Measurements from ENCODE around the gene DOP1B. TPM values are rescaled to one million over a fixed set of nuclear protein-coding genes. Genes with fewer than 3 reads are reported as not detected.

DOP1B gene
- 1.8 TPM for polyA plus RNA-seq (2013, experiment 1 of 2)
- polyA plus RNA-seq (2013, experiment 2 of 2) = 1.8 TPM

GRCh38 chr21:36156815-36157670 is at the start of gene DOP1B:
Gene DOP1B (plus strand): TSS chr21:36156824. CDS start chr21:36164734, 7,910 bp downstream.
- peak within 1 kb of the TSS; percentile 79 for H2BK15ac ChIP-seq (ENCODE audit: low read depth, poor library complexity, severe bottlenecking)
- H3K14ac ChIP-seq (ENCODE audit: low read length in 2 of 2) = peak within 1 kb of the TSS in 1 of 2 experiments; percentile 93
- H3K27ac ChIP-seq (ENCODE audit: low read length, poor library complexity, severe bottlenecking) = no peak within 1 kb of the TSS
- peak within 1 kb of the TSS; percentile 99 for H3K4me2 ChIP-seq (ENCODE audit: low read length, poor library complexity, severe bottlenecking)
- no peak for DNase-seq
- peaks cover 15% of the 10 kb centered on the region for H3K79me1 ChIP-seq (replicated peaks; ENCODE audit: low read length, poor library complexity, severe bottlenecking)
- peak within 1 kb of the TSS in 1 of 2 experiments; percentile 89 for H2BK12ac ChIP-seq (ENCODE audit: low read length in 2 of 2)
- peak within 1 kb of the TSS; percentile 67 for H2BK120ac ChIP-seq (ENCODE audit: low read depth, low read length)
- peak within 1 kb of the TSS; percentile 91 for H3K9ac ChIP-seq (ENCODE audit: low read length)
- peak within 1 kb of the TSS; percentile 46 to 66 for H3K4ac ChIP-seq (ENCODE audit: low read depth in 1 of 2, low read length in 2 of 2)
- H3K18ac ChIP-seq (ENCODE audit: low read depth in 1 of 2, low read length in 2 of 2) = peak within 1 kb of the TSS; percentile 65 to 80
- no peaks in the 10 kb centered on the region for H3K9me3 ChIP-seq (ENCODE audit: control insufficient read depth, low read length)
- H2AK5ac ChIP-seq (ENCODE audit: low read length, severe bottlenecking) = no peak within 1 kb of the TSS
- WGBS = under 1% methylated on average over 70 of the region's 83 CpGs
- peak within 1 kb of the TSS; percentile 97 for H2AFZ ChIP-seq (ENCODE audit: low read depth, low read length)
- H4K8ac ChIP-seq (ENCODE audit: low read length) = peak within 1 kb of the TSS; percentile 92
- peaks cover 0 to 7% of the 10 kb centered on the region in 2 experiments for H3K36me3 ChIP-seq (ENCODE audit: control insufficient read depth in 1 of 2, insufficient read depth in 2 of 2, low read depth in 1 of 2, low read length in 2 of 2)
- H4K91ac ChIP-seq (ENCODE audit: low read length) = peak within 1 kb of the TSS; percentile 84
- no peaks in the 10 kb centered on the region for H3K27me3 ChIP-seq (ENCODE audit: control insufficient read depth in 1 of 2, insufficient read depth in 1 of 2, low read length in 2 of 2)
- H3K23ac ChIP-seq (ENCODE audit: low read length in 2 of 2) = peak within 1 kb of the TSS in 1 of 2 experiments; percentile 77
- H2BK5ac ChIP-seq (ENCODE audit: low read depth, low read length, poor library complexity, severe bottlenecking) = no peak within 1 kb of the TSS
- H3K4me3 ChIP-seq (ENCODE audit: insufficient read depth in 1 of 2, low read depth in 1 of 2, low read length in 2 of 2) = peak within 1 kb of the TSS; percentile 94 to 96
- peaks cover 15% of the 10 kb centered on the region for H3K4me1 ChIP-seq (ENCODE audit: control insufficient read depth, insufficient read depth, low read depth, low read length)

- Histone ChIP-seq H2BK15ac (ENCODE audit: low read depth, poor library complexity, severe bottlenecking) (no peak overlapping the region), H3K4me2 (ENCODE audit: low read length, poor library complexity, severe bottlenecking) (no peak overlapping the region), H3K4me3 (ENCODE audit: insufficient read depth in 1 of 2, low read depth in 1 of 2, low read length in 2 of 2) (no peak overlapping the region), H4K91ac (ENCODE audit: low read length) (no peak overlapping the region), H2AFZ (ENCODE audit: low read depth, low read length) (no peak overlapping the region), H3K23ac (ENCODE audit: low read length in 2 of 2) (no peak overlapping the region), H2BK5ac (ENCODE audit: low read depth, low read length, poor library complexity, severe bottlenecking) (no peak overlapping the region), H3K14ac (ENCODE audit: low read length in 2 of 2) (no peak overlapping the region), H3K4ac (ENCODE audit: low read depth in 1 of 2, low read length in 2 of 2) (no peak overlapping the region), H3K36me3 (ENCODE audit: control insufficient read depth in 1 of 2, insufficient read depth in 2 of 2, low read depth in 1 of 2, low read length in 2 of 2) (no peaks in the 10 kb centered on the region), H3K79me1 (replicated peaks; ENCODE audit: low read length, poor library complexity, severe bottlenecking) (no peaks in the 10 kb centered on the region), H3K4me1 (ENCODE audit: control insufficient read depth, insufficient read depth, low read depth, low read length) (peaks cover 5% of the 10 kb centered on the region), H3K27ac (ENCODE audit: low read length, poor library complexity, severe bottlenecking) (no peak overlapping the region), H3K18ac (ENCODE audit: low read depth in 1 of 2, low read length in 2 of 2) (no peak overlapping the region), H2BK120ac (ENCODE audit: low read depth, low read length) (no peak overlapping the region), H3K27me3 (ENCODE audit: control insufficient read depth in 1 of 2, insufficient read depth in 1 of 2, low read length in 2 of 2) (peaks cover 5 to 7% of the 10 kb centered on the region in 2 experiments), H2AK5ac (ENCODE audit: low read length, severe bottlenecking) (no peak overlapping the region), H3K9ac (ENCODE audit: low read length) (no peak overlapping the region), H2BK12ac (ENCODE audit: low read length in 2 of 2) (no peak overlapping the region), H4K8ac (ENCODE audit: low read length) (no peak overlapping the region), H3K9me3 (ENCODE audit: control insufficient read depth, low read length) (no peaks in the 10 kb centered on the region)
- 90% methylated on average over 10 of the region's 10 CpGs for WGBS
- no peak for DNase-seq
Measured at GRCh38 chr21:36109868-36110267, 46.8 kb upstream of the DOP1B start.

- H3K4me1 ChIP-seq (ENCODE audit: control insufficient read depth, insufficient read depth, low read depth, low read length) = peaks cover 3% of the 10 kb centered on the region
- H3K79me1 ChIP-seq (replicated peaks; ENCODE audit: low read length, poor library complexity, severe bottlenecking) = no peaks in the 10 kb centered on the region
- H3K9me3 ChIP-seq (ENCODE audit: control insufficient read depth, low read length) = no peaks in the 10 kb centered on the region
- no peak overlapping the region for H2BK120ac ChIP-seq (ENCODE audit: low read depth, low read length)
- H2BK15ac ChIP-seq (ENCODE audit: low read depth, poor library complexity, severe bottlenecking) = no peak overlapping the region
- H4K8ac ChIP-seq (ENCODE audit: low read length) = no peak overlapping the region
- WGBS = 81% methylated on average over 8 of the region's 8 CpGs
- peak overlapping the region in 1 of 2 experiments; percentile 23 for H3K23ac ChIP-seq (ENCODE audit: low read length in 2 of 2)
- H3K18ac ChIP-seq (ENCODE audit: low read depth in 1 of 2, low read length in 2 of 2) = no peak overlapping the region
- no peaks in the 10 kb centered on the region for H3K27me3 ChIP-seq (ENCODE audit: control insufficient read depth in 1 of 2, insufficient read depth in 1 of 2, low read length in 2 of 2)
- no peak overlapping the region for H3K14ac ChIP-seq (ENCODE audit: low read length in 2 of 2)
- no peak overlapping the region for H2AFZ ChIP-seq (ENCODE audit: low read depth, low read length)
- DNase-seq = no peak
- no peak overlapping the region for H4K91ac ChIP-seq (ENCODE audit: low read length)
- H3K36me3 ChIP-seq (ENCODE audit: control insufficient read depth in 1 of 2, insufficient read depth in 2 of 2, low read depth in 1 of 2, low read length in 2 of 2) = no peaks in the 10 kb centered on the region
- H3K9ac ChIP-seq (ENCODE audit: low read length) = no peak overlapping the region
- H2BK5ac ChIP-seq (ENCODE audit: low read depth, low read length, poor library complexity, severe bottlenecking) = no peak overlapping the region
- H3K4me2 ChIP-seq (ENCODE audit: low read length, poor library complexity, severe bottlenecking) = no peak overlapping the region
- H2AK5ac ChIP-seq (ENCODE audit: low read length, severe bottlenecking) = no peak overlapping the region
- no peak overlapping the region for H2BK12ac ChIP-seq (ENCODE audit: low read length in 2 of 2)
- no peak overlapping the region for H3K4ac ChIP-seq (ENCODE audit: low read depth in 1 of 2, low read length in 2 of 2)
- H3K27ac ChIP-seq (ENCODE audit: low read length, poor library complexity, severe bottlenecking) = no peak overlapping the region
- no peak overlapping the region for H3K4me3 ChIP-seq (ENCODE audit: insufficient read depth in 1 of 2, low read depth in 1 of 2, low read length in 2 of 2)
Measured at GRCh38 chr21:36111238-36111637, 45.4 kb upstream of the DOP1B start.

- no peak overlapping the region for H3K4ac ChIP-seq (ENCODE audit: low read depth in 1 of 2, low read length in 2 of 2)
- no peaks in the 10 kb centered on the region for H3K9me3 ChIP-seq (ENCODE audit: control insufficient read depth, low read length)
- no peaks in the 10 kb centered on the region for H3K36me3 ChIP-seq (ENCODE audit: control insufficient read depth in 1 of 2, insufficient read depth in 2 of 2, low read depth in 1 of 2, low read length in 2 of 2)
- no peak overlapping the region for H4K8ac ChIP-seq (ENCODE audit: low read length)
- no peak overlapping the region for H2BK5ac ChIP-seq (ENCODE audit: low read depth, low read length, poor library complexity, severe bottlenecking)
- no peak overlapping the region for H3K27ac ChIP-seq (ENCODE audit: low read length, poor library complexity, severe bottlenecking)
- H3K4me3 ChIP-seq (ENCODE audit: insufficient read depth in 1 of 2, low read depth in 1 of 2, low read length in 2 of 2) = peak overlapping the region in 1 of 2 experiments; percentile 10
- H3K14ac ChIP-seq (ENCODE audit: low read length in 2 of 2) = no peak overlapping the region
- peaks cover 3% of the 10 kb centered on the region for H3K4me1 ChIP-seq (ENCODE audit: control insufficient read depth, insufficient read depth, low read depth, low read length)
- no peak overlapping the region for H3K23ac ChIP-seq (ENCODE audit: low read length in 2 of 2)
- no peak overlapping the region for H2AK5ac ChIP-seq (ENCODE audit: low read length, severe bottlenecking)
- no peak for DNase-seq
- H3K9ac ChIP-seq (ENCODE audit: low read length) = no peak overlapping the region
- H4K91ac ChIP-seq (ENCODE audit: low read length) = no peak overlapping the region
- no peak overlapping the region for H2BK12ac ChIP-seq (ENCODE audit: low read length in 2 of 2)
- no peak overlapping the region for H2BK120ac ChIP-seq (ENCODE audit: low read depth, low read length)
- H3K4me2 ChIP-seq (ENCODE audit: low read length, poor library complexity, severe bottlenecking) = no peak overlapping the region
- no peaks in the 10 kb centered on the region for H3K79me1 ChIP-seq (replicated peaks; ENCODE audit: low read length, poor library complexity, severe bottlenecking)
- 87% methylated on average over 16 of the region's 17 CpGs for WGBS
- no peak overlapping the region for H3K18ac ChIP-seq (ENCODE audit: low read depth in 1 of 2, low read length in 2 of 2)
- no peak overlapping the region for H2BK15ac ChIP-seq (ENCODE audit: low read depth, poor library complexity, severe bottlenecking)
- no peak overlapping the region for H2AFZ ChIP-seq (ENCODE audit: low read depth, low read length)
- H3K27me3 ChIP-seq (ENCODE audit: control insufficient read depth in 1 of 2, insufficient read depth in 1 of 2, low read length in 2 of 2) = no peaks in the 10 kb centered on the region
Measured at GRCh38 chr21:36113647-36114428, 42.8 kb upstream of the DOP1B start.
